Hepatic stellate cell (primary cell): ENCODE data around the gene CDHR3.
"Not testable (repeated sequence)": the region's sequence is repeated elsewhere in the genome, so short reads cannot be mapped to it uniquely, and the experiment has no call there.

Source experiments
- DNase-seq: peaks from one replicate; pipeline ENCODE4 v3.0.0; 2011; ENCODE audit warnings: low spot score

Gene CDHR3

GRCh38 chr7:105971845-105972244, 8.8 kb downstream of the CDHR3 start:
- no peak for DNase-seq

DNA sequence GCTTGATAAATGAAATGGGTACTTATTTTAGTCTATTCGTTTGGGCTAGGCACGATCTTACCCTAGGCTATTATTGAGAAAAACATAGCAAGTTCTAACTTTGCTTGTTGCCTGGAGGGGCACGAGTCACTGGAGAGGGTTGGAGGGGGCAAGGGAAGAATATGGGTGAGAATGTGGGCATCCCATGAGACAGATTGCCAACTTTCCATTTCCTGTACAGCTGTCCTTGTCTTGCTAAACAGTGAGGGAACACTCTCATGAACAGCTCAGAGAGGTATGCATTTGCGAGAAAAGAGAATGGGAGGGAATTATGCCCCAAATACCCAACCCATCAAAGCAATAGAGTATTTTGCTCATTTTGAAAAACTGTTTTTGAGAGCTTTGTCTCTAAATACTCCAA, 9.2 kb downstream of the CDHR3 start:
- DNase-seq: no peak

- DNase-seq: no peak
These were observed 11.4 kb downstream of the CDHR3 start for GRCh38 chr7:105974471-105974870.

DNA sequence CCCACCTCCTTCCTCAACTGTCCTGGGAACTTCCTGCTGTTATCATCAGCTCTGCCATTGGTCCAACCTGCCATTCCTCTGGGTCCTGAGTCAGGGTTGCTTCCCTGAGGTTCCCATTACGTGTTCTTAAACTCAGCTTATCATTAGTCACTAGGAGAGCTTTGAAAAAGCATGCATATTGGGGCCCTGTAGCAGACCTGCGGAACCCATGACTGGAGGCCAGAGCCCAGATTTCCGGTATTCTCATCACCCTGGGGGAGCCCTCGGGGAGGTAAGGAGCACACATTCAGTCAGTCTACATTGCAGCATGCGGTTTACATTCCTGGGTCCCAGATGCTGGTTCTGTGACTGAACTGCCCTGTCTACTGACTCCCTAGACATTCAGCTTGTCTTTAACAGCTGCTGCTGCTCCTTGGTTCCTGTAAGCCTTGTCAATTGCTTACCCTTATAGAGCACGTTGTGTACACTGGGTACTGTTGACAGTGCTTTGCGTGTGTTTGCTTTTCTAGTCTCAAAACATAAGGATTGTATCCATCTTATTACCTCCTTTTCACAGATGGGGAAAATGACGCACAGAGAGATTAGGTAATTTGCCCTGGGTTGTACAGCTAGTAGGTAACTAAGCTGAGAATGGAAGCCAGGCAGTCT, 12.8 kb downstream of the CDHR3 start:
- peak; percentile 11 for DNase-seq

GRCh38 chr7:105976868-105977267, 13.8 kb downstream of the CDHR3 start:
- no peak for DNase-seq

DNA sequence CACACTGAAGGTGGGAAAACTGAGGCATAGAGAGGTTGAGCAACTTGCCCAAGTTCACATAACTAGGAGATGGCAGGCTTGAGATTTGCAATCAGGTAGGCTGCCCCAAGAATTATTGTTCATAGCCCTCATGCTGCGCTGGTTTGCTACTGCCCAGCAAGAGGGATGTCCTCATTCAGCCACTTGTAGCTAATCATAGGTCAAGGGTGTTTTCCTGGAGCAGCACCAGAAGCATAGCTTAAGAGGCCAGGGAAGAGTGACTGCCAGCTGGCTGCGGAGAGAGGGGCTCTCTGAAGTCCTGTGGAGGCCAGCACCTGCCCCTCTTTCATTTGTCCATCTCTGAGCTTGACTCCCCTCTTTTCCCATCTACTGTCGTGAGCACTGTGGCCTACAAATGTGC, 15.0 kb downstream of the CDHR3 start:
- no peak for DNase-seq

DNA sequence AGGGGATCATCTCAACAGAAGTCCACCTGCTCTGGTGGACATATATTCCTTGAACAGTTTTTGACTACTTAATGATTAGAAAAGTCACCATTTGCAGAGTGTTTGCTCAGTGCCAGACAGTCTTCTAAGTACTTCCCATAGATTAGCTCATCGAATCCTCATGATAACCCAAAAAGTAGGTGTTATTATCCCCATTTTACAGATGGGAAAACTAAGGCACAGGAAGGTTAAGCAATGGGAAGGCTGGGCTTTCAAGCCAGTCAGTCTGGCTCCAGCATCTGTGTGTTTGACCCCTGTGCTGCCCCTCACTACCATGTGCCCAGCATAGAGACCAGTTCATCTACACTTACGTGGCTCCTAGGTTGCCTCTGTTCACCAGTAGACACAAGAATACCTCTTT, 15.9 kb downstream of the CDHR3 start:
- no peak for DNase-seq

DNA sequence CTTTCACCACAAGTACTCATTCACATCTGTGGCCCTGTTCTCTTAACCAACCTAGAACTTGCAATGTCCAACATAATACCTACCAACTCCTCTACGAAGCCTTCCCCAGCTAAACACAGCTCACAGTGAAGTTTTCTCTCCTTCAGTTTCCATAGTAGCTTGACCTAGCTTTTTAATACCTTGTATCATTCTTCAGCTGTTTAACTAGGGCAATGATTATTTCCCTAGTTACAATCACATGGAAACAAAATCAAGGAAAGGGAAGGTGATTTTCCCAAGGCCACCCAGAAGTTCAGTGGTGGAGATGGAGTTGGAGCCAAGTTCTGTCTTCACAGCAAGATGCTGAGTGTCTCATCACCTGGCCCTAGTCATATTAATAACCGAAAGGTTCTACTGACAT, 16.3 kb downstream of the CDHR3 start:
- no peak for DNase-seq

GRCh38 chr7:105980645-105981396, 17.8 kb downstream of the CDHR3 start:
- no peak for DNase-seq

DNA sequence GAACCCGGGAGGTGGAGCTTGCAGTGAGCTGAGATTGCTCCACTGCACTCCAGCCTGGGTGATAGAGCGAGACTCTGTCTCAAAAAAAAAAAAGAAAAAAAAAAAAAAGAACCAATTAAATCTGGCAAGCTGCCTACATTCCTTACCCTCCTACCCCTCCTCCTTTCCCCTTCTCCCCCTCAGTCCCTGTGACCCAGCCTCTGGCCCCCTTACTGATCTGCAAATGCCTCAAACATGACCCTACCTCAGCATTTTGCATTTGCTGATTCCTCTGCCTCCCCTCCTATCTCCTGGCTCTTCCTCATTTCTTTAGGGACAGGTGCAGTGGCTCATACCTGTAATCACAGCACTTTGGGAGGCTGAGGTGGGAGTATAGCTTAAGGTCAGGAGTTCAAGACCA, 19.3 kb downstream of the CDHR3 start:
- no peak for DNase-seq

- DNase-seq: not testable (repeated sequence)
These were observed 21.7 kb downstream of the CDHR3 start for GRCh38 chr7:105984808-105985207.

GRCh38 chr7:105985229-105985628, 22.2 kb downstream of the CDHR3 start:
- DNase-seq: no peak

DNA sequence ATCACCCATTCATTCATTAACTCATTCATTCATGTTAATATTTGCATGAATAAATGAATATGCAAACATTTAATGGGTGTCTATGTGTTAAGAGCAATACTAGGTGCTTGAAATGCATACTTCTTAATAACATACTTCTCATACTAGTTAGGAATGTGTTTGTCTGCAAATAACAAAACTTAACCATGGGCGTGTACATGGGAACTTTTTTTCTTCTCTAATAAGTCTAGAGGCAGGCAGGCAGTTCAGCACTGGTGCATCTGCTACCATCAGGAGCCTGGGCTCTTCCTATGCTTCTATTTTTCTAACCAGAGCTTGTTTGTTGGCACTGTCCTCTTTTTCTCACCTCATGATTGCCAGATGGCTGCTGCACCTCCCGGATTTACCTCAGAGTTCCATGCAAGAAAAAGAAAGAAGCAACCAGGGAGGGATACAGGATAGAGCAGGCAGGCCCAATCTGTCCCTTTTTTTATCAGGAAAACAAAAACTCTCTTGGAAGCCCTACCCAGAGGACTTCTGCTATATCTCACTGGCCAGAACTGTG, 22.7 kb downstream of the CDHR3 start:
- DNase-seq: no peak

GRCh38 chr7:105987046-105987445, 24.0 kb downstream of the CDHR3 start:
- no peak for DNase-seq

GRCh38 chr7:105988276-105988675, 25.2 kb downstream of the CDHR3 start:
- DNase-seq: no peak

GRCh38 chr7:105989191-105989590, 26.1 kb downstream of the CDHR3 start:
- DNase-seq: no peak

DNA sequence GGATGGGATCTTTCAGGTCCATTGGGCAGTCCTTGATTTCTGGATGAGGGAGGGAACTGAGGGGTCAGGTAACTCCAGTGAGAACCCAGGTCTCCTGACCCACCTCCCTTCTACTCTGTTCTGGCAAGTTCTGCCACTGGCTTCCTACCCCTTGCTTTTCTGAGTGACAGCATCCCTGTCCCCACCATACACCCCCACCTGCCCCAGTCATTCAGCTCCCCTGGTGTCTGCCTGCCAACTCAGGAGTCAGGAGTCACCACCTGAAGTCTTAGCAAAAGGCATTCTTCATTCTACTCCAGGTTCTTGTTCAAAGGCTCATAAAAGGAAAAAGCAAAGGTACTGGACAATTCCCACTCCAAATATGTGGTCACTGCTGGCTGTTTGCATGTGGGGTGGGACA, 26.6 kb downstream of the CDHR3 start:
- DNase-seq: no peak

DNA sequence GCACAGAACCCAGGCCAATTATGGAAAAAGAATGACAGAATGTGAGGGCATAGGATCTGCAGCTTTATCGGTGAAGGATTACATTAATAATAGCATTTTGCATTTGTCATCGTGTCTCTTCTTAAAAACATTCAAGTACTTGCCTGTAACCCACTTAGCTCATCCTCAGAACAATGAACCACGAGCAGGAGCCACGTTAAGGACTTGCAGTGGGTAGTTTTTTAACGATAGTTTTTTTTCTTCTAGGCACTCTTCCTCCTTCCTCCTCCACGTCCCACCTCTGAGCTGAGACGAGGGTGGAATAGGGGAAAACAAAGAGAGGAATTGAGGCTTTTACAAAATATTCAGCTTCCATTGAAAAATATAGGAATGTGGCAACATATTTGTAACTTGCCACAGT, 27.1 kb downstream of the CDHR3 start:
- DNase-seq: no peak

GRCh38 chr7:105990727-105991453, 27.8 kb downstream of the CDHR3 start:
- DNase-seq: no peak

DNA sequence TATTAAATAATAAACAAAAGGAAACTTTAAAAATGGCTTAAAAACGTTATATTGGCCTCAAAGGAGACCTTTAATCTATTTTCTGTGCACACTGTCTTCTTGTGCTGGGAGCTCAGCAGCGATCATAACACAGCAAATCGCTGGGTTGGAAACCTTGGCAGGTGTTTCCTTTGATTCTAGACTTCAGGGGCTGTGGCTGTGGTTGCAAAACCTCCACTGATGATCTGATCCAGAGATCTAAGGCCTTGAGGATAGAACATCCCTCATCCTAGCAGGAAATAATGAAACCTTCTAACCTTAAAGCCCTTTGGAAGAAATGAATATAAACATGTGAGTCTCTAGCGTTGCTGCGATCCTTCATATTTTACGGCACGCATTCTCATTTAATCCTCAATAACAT, 29.8 kb downstream of the CDHR3 start:
- DNase-seq: no peak

GRCh38 chr7:105996860-105997737, 34.0 kb downstream of the CDHR3 start:
- no peak for DNase-seq

- no peak for DNase-seq
These were observed 36.2 kb downstream of the CDHR3 start for GRCh38 chr7:105999256-105999655.
